HG03095 (cell line): ENCODE data around the gene ARL6IP4.

Experiments used
- ATAC-seq: cut with Tn5 transposase; IDR thresholded peaks from one replicate; pipeline ENCODE4 v1.9.1; 2021; ENCODE audit warnings: moderate library complexity; ENCODE audit not compliant: unreplicated experiment

Gene ARL6IP4

DNA sequence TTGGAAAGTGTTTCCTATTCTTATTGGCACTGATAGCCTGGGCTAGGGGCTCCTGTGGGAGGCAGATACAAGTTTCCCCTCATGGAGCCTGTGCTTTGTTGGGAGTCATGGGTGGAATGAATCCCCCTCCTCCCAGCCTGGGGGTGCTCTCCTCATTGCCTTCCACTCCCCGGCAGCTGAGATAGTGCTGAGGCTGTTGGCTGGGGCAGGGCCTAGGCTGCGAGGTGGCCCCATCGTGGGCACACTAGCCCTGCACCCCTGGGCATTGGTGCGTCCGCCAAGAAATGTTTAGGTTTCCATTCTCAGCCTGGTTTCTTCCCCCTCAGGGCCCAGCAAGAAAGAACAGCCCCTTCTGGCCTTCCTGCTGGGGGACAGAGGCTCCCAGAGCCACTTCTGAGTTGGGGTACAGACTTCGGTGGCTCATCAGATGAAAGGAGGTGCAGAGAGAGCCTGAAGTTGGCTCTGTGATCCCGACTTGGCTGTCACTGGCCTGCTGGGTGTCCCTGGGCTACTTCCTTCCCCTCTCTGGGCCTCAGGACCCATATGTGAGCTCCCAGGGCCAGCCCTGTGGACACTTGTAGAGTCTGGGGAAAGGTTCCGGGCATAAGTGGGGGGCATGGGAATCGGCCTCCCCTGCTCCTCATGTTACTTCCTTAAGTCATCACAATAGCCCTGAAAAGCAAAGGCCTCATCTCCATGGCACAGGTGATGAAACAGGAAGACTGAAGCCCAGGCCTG, 2.7 kb upstream of the ARL6IP4 start:
- ATAC-seq, result no peak

DNA sequence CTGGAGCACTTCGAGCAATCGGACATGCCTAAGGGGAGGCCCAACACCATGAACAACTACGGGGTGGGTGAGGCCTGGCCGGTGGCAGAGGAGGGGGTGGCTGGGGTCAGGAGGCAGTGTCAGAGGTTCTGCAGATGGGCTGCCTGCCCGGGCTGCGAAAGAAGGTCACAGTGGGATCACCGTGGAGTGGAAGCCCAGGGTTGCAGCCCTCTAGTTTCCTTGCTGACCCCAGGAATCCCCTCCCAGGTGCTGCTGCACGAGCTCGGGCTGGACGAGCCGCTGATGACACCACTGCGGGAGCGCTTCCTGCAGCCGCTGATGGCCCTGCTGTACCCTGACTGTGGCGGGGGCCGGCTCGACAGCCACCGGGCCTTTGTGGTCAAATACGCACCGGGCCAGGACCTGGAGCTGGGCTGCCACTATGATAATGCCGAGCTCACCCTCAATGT, 1.9 kb upstream of the ARL6IP4 start:
- ATAC-seq, result no peak

- ATAC-seq, result no peak
These were observed 1.2 kb upstream of the ARL6IP4 start for GRCh38 chr12:122979001-122979907.

DNA sequence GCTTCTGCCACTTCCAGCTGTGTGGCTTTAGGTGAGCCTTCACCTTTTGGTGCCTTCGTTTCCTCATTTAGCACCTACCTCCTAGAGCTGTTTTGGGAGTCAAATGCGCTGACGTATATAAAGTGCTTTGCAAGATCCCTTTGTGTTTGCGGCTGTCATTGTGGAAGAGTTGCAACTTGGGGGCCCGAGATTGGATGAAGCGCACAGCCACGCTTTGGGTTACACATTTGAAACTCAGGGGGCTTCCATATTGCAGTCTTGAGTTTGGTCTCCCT, 636 bp upstream of the ARL6IP4 start:
- no peak for ATAC-seq

DNA sequence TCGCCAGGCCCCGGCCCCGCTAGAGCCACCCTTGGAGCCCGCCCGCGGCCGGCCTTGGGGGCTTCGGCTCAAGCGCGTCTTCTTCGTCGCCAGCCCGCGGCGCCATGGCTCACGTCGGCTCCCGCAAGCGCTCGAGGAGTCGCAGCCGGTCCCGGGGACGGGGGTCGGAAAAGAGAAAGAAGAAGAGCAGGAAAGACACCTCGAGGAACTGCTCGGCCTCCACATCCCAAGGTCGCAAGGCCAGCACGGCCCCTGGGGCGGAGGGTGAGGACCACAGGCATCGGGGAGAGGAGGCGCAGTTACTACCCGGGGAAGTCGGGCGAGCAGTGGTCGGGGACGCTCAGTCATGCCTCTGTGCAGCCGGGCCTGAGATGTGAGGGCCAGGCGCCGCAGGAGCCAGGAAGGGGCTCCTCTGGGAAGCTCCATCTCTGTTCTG, 573 bp downstream of the ARL6IP4 start:
- peak; percentile 6 for ATAC-seq

- no peak for ATAC-seq
These were observed 1.4 kb downstream of the ARL6IP4 start for GRCh38 chr12:122981587-122982476.

- ATAC-seq, result no peak
These were observed 2.0 kb downstream of the ARL6IP4 start for GRCh38 chr12:122982477-122982815.

- ATAC-seq, result no peak
These were observed 2.7 kb downstream of the ARL6IP4 start for GRCh38 chr12:122982963-122983788.

DNA sequence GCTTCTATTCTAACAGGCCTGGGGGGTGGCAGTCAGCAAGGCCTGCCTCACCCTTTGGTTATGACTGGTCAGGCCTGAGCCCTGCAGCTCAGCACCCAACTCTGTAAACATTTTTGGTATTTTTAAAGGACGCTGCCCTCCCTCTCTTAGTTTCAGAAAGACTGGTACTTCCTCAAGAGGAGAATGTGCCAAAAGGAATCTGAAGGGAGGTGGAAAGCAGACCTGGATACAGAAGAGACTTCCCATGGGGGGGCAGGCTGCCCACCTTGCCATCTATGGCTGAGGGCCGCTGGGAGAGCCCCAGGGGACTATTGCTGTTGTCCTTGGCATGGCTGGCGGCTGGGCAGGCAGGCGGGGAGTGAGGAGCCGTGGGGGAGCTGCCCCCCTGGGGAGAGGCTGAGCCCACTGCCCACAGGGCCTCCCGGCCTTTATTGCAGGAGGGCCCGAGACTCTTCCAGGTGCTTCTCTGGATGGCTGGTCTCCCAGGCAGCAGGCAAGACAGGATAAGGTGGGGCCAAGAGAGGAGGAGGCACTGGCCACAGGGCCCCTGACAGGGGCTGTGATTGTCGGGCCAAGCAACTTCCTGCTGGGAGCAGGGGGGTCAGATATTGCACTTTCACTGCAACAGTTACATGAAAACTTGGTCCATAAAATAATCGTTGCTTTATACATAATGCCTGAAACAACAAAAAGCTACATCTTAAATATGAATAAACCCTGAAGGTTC, 3.5 kb downstream of the ARL6IP4 start:
- ATAC-seq, result no peak

- ATAC-seq, result no peak
These were observed 4.3 kb downstream of the ARL6IP4 start for GRCh38 chr12:122984612-122985337.

GRCh38 chr12:122985338-122986257, 5.1 kb downstream of the ARL6IP4 start:
- no peak for ATAC-seq

- no peak for ATAC-seq
These were observed 5.9 kb downstream of the ARL6IP4 start for GRCh38 chr12:122986258-122986871.

DNA sequence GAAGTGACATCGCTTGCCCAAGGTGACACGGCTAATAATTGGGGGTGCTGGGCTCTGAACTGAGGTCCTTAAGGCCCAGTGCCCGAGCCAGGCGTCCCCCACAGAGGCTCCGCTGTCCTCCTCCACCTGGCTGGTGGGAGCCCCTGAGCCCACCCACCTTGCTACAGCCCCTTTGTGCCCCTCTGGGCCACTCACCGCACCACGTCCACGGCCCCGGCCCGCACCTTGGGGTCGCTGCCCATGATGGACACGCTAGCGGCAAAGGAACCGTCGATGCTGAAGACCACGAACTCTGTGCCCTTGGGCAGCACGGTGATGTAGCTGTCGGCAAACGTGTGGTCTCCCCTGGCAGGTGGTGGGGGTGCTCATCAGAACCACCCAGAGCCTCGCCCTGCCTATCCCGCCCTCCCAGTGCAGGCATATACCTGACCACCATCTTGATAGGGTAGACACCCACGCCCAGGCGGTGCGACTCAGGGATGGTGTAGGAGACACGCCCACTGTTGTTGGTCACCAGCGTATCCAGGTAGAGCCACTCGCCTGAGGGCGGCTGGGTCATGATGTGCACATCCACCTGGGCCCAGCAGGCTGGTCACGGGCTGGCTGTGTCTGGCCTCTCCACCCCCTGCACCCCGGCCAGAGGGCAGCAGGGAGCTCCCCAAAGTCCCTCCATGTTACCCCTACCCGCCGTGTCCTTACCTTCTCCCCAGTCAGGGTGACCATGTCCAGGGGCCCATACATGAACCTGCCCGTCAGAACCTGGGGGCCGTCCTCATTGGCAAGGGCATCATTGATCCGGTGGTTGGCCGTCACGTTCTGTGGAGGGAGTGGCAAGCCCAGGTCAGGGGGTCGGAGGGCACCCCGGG, 6.8 kb downstream of the ARL6IP4 start:
- ATAC-seq, result no peak

- ATAC-seq, result no peak
These were observed 7.6 kb downstream of the ARL6IP4 start for GRCh38 chr12:122988036-122988435.

- no peak for ATAC-seq
These were observed 8.2 kb downstream of the ARL6IP4 start for GRCh38 chr12:122988612-122989212.

DNA sequence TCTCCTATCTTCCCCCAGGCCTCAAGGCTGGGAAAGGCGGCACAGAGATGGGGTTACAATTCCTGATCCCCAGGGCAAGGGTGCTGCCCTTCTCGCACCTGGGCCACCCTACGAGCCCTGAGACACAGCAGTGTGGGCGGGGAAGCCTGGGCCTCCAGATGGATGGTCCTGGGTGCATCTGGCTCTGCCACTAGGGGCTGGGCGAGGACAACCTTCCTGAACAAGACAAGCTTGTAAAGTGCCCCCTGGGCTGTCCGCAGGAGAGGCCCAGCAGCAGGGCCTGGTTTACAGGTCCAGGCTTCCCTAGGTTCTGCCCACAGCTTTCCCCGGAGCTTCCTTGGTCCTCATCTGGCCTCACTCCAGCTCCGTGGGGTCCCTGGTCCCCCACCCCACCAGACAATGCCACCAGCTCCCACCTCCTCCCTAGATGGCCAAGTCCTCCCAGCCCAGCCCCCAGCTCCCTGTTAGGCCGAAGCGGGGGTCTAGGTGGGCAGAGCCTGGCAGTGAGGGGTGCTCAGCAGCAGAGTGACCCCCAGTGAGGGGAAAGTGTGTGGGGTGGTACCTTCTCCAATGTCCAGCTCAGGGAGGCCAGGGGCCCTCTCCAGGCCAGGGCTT, 8.9 kb downstream of the ARL6IP4 start:
- no peak for ATAC-seq
